Osteocyte (in vitro differentiated cells): ENCODE data around the gene PLK2. TPM values are rescaled to one million over a fixed set of nuclear protein-coding genes. Genes with fewer than 3 reads are reported as not detected.

Experiments
- DNase-seq: peaks from one replicate; pipeline ENCODE4 v3.0.0; 2021; ENCODE audit warnings: mixed read lengths; ENCODE audit not compliant: unreplicated experiment; ENCODE audit errors: extremely low spot score
- H3K27ac Mint-ChIP-seq: one replicate; pipeline ENCODE4 v1.8.0; 2021; ENCODE audit warnings: mild to moderate bottlenecking, mixed read lengths; ENCODE audit not compliant: unreplicated experiment
- H3K27me3 Mint-ChIP-seq: one replicate; pipeline ENCODE4 v1.8.0; 2021; ENCODE audit warnings: mixed read lengths; ENCODE audit not compliant: unreplicated experiment
- H3K36me3 Mint-ChIP-seq: one replicate; pipeline ENCODE4 v1.8.0; 2021; ENCODE audit warnings: mixed read lengths; ENCODE audit not compliant: unreplicated experiment
- H3K4me1 Mint-ChIP-seq: one replicate; pipeline ENCODE4 v1.8.0; 2021; ENCODE audit warnings: mixed read lengths; ENCODE audit not compliant: unreplicated experiment
- H3K4me3 Mint-ChIP-seq: one replicate; pipeline ENCODE4 v1.8.0; 2021; ENCODE audit warnings: mild to moderate bottlenecking, moderate library complexity, mixed read lengths; ENCODE audit not compliant: unreplicated experiment
- H3K9me3 Mint-ChIP-seq: one replicate; pipeline ENCODE4 v1.8.0; 2021; ENCODE audit warnings: mixed read lengths; ENCODE audit not compliant: unreplicated experiment
- long read RNA-seq: library from polyadenylated mRNA; unstranded; transcript quantifications from one replicate; pipeline ENCODE4 v2.0.0, GENCODE V29; 2021
- total RNA-seq: library from RNA; stranded (reverse); gene quantifications from 2 replicates; pipeline ENCODE4 v1.2.1, GENCODE V29; 2021
- TF ChIP-seq, protein P1 (sequence below): fragments of 200-600 bp; sonication (generic); IDR thresholded peaks from 2 replicates; pipeline ENCODE4 v1.5.0; 2021; ENCODE audit warnings: antibody characterized with exemption, mild to moderate bottlenecking, moderate library complexity

PLK2 gene
- 58.2 and 73.3 TPM in 2 replicates for total RNA-seq
- long read RNA-seq, transcript PLK2-201 (14 exons, 2,960 nt) = major isoform, 148 of 185 reads
- long read RNA-seq, partial matches to known transcripts = 13 of 185 reads
- long read RNA-seq, other reads (novel, unspliced or antisense) = 24 of 185 reads

DNA sequence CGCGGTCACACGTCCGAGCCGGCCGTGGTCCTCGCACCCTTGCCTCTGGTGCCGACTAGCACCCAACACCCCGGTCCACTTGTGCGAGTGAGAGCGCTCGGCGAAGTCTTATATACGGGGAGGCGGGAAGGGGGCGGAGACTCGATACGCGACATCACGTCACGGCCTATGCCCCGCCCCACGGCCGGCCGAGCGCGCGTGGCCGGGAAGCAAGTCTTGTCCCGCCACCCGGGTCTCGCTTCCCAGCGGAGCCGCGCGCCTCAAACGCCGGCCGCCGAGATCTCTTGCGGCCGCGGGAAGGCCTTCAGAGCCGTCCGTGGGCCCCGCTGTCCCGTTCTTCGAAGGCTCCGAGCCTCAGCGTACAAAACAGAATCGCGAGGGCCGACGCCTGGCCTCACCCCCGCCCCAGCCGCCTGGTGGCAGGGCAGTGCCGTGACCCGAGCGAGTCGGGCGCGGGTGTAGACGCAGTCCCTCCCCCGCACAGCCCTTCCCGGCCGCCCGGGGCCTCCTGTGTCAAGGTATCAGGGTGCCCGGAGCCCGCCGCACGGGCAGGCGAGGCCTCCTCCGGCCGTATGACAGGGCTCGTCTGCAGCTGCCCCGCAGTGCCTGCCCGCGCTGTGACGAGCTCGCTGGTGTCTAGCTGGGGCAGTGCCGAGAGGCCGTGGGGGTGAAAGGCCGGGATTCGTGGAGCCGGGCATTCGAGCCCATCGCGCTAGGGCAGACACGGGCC, at the start of gene PLK2:
TSS of gene PLK2 (minus strand) at position 85 of the 730 bp plus-strand sequence. CDS start 127 bp downstream, outside the sequence.
- peaks cover 37% of the 10 kb centered on the region for H3K4me1 Mint-ChIP-seq
- TF ChIP-seq, protein P1, sequence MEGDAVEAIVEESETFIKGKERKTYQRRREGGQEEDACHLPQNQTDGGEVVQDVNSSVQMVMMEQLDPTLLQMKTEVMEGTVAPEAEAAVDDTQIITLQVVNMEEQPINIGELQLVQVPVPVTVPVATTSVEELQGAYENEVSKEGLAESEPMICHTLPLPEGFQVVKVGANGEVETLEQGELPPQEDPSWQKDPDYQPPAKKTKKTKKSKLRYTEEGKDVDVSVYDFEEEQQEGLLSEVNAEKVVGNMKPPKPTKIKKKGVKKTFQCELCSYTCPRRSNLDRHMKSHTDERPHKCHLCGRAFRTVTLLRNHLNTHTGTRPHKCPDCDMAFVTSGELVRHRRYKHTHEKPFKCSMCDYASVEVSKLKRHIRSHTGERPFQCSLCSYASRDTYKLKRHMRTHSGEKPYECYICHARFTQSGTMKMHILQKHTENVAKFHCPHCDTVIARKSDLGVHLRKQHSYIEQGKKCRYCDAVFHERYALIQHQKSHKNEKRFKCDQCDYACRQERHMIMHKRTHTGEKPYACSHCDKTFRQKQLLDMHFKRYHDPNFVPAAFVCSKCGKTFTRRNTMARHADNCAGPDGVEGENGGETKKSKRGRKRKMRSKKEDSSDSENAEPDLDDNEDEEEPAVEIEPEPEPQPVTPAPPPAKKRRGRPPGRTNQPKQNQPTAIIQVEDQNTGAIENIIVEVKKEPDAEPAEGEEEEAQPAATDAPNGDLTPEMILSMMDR = no peak

GRCh38 chr5:58507715-58508114, 47.8 kb upstream of the PLK2 start:
- H3K4me3 Mint-ChIP-seq = no peak overlapping the region
- no peak overlapping the region for H3K27ac Mint-ChIP-seq
- no peaks in the 10 kb centered on the region for H3K4me1 Mint-ChIP-seq
- H3K36me3 Mint-ChIP-seq = no peaks in the 10 kb centered on the region
- TF ChIP-seq, protein P1 = no peak
- DNase-seq = no peak
- H3K9me3 Mint-ChIP-seq = peaks cover under 1% of the 10 kb centered on the region
- H3K27me3 Mint-ChIP-seq = peaks cover 47% of the 10 kb centered on the region

More for the DNA sequence above, at the start of gene PLK2:
- Mint-ChIP-seq H3K27ac (peak within 1 kb of the TSS; percentile 85), H3K9me3 (no peaks in the 10 kb centered on the region), H3K36me3 (peaks cover 30% of the 10 kb centered on the region), H3K4me3 (peak within 1 kb of the TSS; percentile 88), H3K27me3 (no peaks in the 10 kb centered on the region)
- DNase-seq = peak; percentile 99

GRCh38 chr5:58505971-58506640, 46.2 kb upstream of the PLK2 start:
- no peak for DNase-seq
- Mint-ChIP-seq H3K27ac (no peak overlapping the region), H3K4me3 (no peak overlapping the region), H3K9me3 (no peaks in the 10 kb centered on the region), H3K36me3 (no peaks in the 10 kb centered on the region), H3K27me3 (peaks cover 44% of the 10 kb centered on the region), H3K4me1 (no peaks in the 10 kb centered on the region)
- TF ChIP-seq, protein P1 = no peak

GRCh38 chr5:58505502-58505901, 45.6 kb upstream of the PLK2 start:
- Mint-ChIP-seq H3K27me3 (peaks cover 43% of the 10 kb centered on the region), H3K36me3 (no peaks in the 10 kb centered on the region), H3K27ac (no peak overlapping the region)

More at GRCh38 chr5:58505502-58505901, 45.6 kb upstream of the PLK2 start:
- Mint-ChIP-seq H3K9me3 (no peaks in the 10 kb centered on the region), H3K4me3 (no peak overlapping the region), H3K4me1 (no peaks in the 10 kb centered on the region)
- TF ChIP-seq, protein P1 = no peak
- no peak for DNase-seq
